Measurements from ENCODE around the gene TH. TPM values are rescaled to one million over a fixed set of nuclear protein-coding genes. Genes with fewer than 3 reads are reported as not detected.

The TH gene
- total RNA-seq, 2 donors from 2014 or later, result not detected

- Mint-ChIP-seq H3K27ac (no peak overlapping the region), H3K9me3 (no peaks in the 10 kb centered on the region)
- ATAC-seq, result no peak
These were observed 11.8 kb downstream of the TH start for GRCh38 chr11:2159536-2160413.

GRCh38 chr11:2158966-2159365 lies 12.6 kb downstream of the TH start:
- H3K36me3 Mint-ChIP-seq, result no peaks in the 10 kb centered on the region
- H3K9me3 Mint-ChIP-seq, result no peaks in the 10 kb centered on the region
- ATAC-seq (no peak), DNase-seq (ENCODE audit: low spot score in 2 of 2) (no peak)
- no peak overlapping the region for H3K27ac Mint-ChIP-seq

More at GRCh38 chr11:2159536-2160413, 11.8 kb downstream of the TH start:
- DNase-seq (ENCODE audit: low spot score in 2 of 2), result no peak
- no peaks in the 10 kb centered on the region for H3K36me3 Mint-ChIP-seq

- ATAC-seq (no peak), DNase-seq (ENCODE audit: low spot score in 2 of 2) (no peak)
- H3K36me3 Mint-ChIP-seq, result no peaks in the 10 kb centered on the region
- H3K27ac Mint-ChIP-seq, result no peak overlapping the region
- H3K9me3 Mint-ChIP-seq, result no peaks in the 10 kb centered on the region
These were observed 13.3 kb downstream of the TH start for GRCh38 chr11:2158296-2158737.

- Mint-ChIP-seq H3K36me3 (no peaks in the 10 kb centered on the region), H3K9me3 (no peaks in the 10 kb centered on the region), H3K27ac (no peak overlapping the region)
- ATAC-seq (no peak), DNase-seq (ENCODE audit: low spot score in 2 of 2) (no peak)
These were observed 14.1 kb downstream of the TH start for GRCh38 chr11:2157294-2158040.

GRCh38 chr11:2156416-2157182 lies 15.0 kb downstream of the TH start:
- no peaks in the 10 kb centered on the region for H3K36me3 Mint-ChIP-seq
- H3K9me3 Mint-ChIP-seq, result no peaks in the 10 kb centered on the region
- ATAC-seq (peak; percentile 60), DNase-seq (ENCODE audit: low spot score in 2 of 2) (peak in 1 of 2 donors; percentile 79)
- no peak overlapping the region for H3K27ac Mint-ChIP-seq

GRCh38 chr11:2155511-2155910 lies 16.1 kb downstream of the TH start:
- no peak for ATAC-seq
- H3K9me3 Mint-ChIP-seq, result no peaks in the 10 kb centered on the region

GRCh38 chr11:2154889-2155288 lies 16.7 kb downstream of the TH start:
- H3K36me3 Mint-ChIP-seq, result no peaks in the 10 kb centered on the region
- DNase-seq (ENCODE audit: low spot score in 2 of 2) (no peak), ATAC-seq (no peak)
- no peaks in the 10 kb centered on the region for H3K9me3 Mint-ChIP-seq
- no peak overlapping the region for H3K27ac Mint-ChIP-seq

More at GRCh38 chr11:2155511-2155910, 16.1 kb downstream of the TH start:
- no peaks in the 10 kb centered on the region for H3K36me3 Mint-ChIP-seq
- no peak for DNase-seq (ENCODE audit: low spot score in 2 of 2)
- H3K27ac Mint-ChIP-seq, result no peak overlapping the region

- Mint-ChIP-seq H3K27ac (no peak overlapping the region), H3K9me3 (no peaks in the 10 kb centered on the region), H3K36me3 (no peaks in the 10 kb centered on the region)
- no peak for ATAC-seq
- DNase-seq (ENCODE audit: low spot score in 2 of 2), result no peak
These were observed 17.4 kb downstream of the TH start for GRCh38 chr11:2154195-2154585.

GRCh38 chr11:2153581-2154194 lies 17.9 kb downstream of the TH start:
- DNase-seq (ENCODE audit: low spot score in 2 of 2), result no peak
- Mint-ChIP-seq H3K27ac (no peak overlapping the region), H3K36me3 (no peaks in the 10 kb centered on the region), H3K9me3 (no peaks in the 10 kb centered on the region)
- no peak for ATAC-seq

- Mint-ChIP-seq H3K36me3 (no peaks in the 10 kb centered on the region), H3K9me3 (no peaks in the 10 kb centered on the region), H3K27ac (no peak overlapping the region)
- DNase-seq (ENCODE audit: low spot score in 2 of 2), result peak in 1 of 2 donors; percentile 78
- peak; percentile 64 to 70 for ATAC-seq
These were observed 19.9 kb downstream of the TH start for GRCh38 chr11:2151500-2152257.

GRCh38 chr11:2149864-2150847 lies 21.5 kb downstream of the TH start:
- DNase-seq (ENCODE audit: low spot score in 2 of 2), result no peak
- Mint-ChIP-seq H3K27ac (no peak overlapping the region), H3K36me3 (no peaks in the 10 kb centered on the region), H3K9me3 (no peaks in the 10 kb centered on the region)
- no peak for ATAC-seq

- Mint-ChIP-seq H3K27ac (no peak overlapping the region), H3K9me3 (no peaks in the 10 kb centered on the region), H3K36me3 (no peaks in the 10 kb centered on the region)
- no peak for DNase-seq (ENCODE audit: low spot score in 2 of 2)
- no peak for ATAC-seq
These were observed 22.2 kb downstream of the TH start for GRCh38 chr11:2149460-2149859.

GRCh38 chr11:2148595-2148994 lies 23.0 kb downstream of the TH start:
- ATAC-seq (no peak), DNase-seq (ENCODE audit: low spot score in 2 of 2) (no peak)
- no peaks in the 10 kb centered on the region for H3K9me3 Mint-ChIP-seq
- H3K27ac Mint-ChIP-seq, result no peak overlapping the region
- no peaks in the 10 kb centered on the region for H3K36me3 Mint-ChIP-seq

GRCh38 chr11:2147391-2147790 lies 24.2 kb downstream of the TH start:
- H3K36me3 Mint-ChIP-seq, result no peaks in the 10 kb centered on the region
- no peak for DNase-seq (ENCODE audit: low spot score in 2 of 2)

GRCh38 chr11:2146051-2146450 lies 25.6 kb downstream of the TH start:
- DNase-seq (ENCODE audit: low spot score in 2 of 2) (no peak), ATAC-seq (no peak)
- Mint-ChIP-seq H3K27ac (no peak overlapping the region), H3K9me3 (no peaks in the 10 kb centered on the region), H3K36me3 (no peaks in the 10 kb centered on the region)

More at GRCh38 chr11:2147391-2147790, 24.2 kb downstream of the TH start:
- Mint-ChIP-seq H3K9me3 (no peaks in the 10 kb centered on the region), H3K27ac (no peak overlapping the region)
- ATAC-seq, result no peak
